Transverse colon (tissue), 4 donors: Measurements from ENCODE around the gene EME1.

Experiments
- POLR2AphosphoS5 ChIP-seq, 3 donors: sonication (generic); formaldehyde crosslinking; IDR thresholded peaks; one replicate each; pipeline ENCODE4 v1.6.1; 2016; ENCODE audit warnings: antibody characterized with exemption in 3 of 3
- TF ChIP-seq, protein P1 (sequence below), 5 experiments: fragments of 200-600 bp in 3 of 5; fragments of 450-650 bp in 2 of 5; sonication (generic) in 3 of 5; IDR thresholded peaks; 1 replicate in 2 of 5; 2 replicates in 3 of 5; pipeline ENCODE4 v1.5.1; 2016 to 2017; ENCODE audit warnings: antibody characterized with exemption in 5 of 5, inconsistent platforms in 3 of 5, mild to moderate bottlenecking in 2 of 5, moderate library complexity in 1 of 5

DNA sequence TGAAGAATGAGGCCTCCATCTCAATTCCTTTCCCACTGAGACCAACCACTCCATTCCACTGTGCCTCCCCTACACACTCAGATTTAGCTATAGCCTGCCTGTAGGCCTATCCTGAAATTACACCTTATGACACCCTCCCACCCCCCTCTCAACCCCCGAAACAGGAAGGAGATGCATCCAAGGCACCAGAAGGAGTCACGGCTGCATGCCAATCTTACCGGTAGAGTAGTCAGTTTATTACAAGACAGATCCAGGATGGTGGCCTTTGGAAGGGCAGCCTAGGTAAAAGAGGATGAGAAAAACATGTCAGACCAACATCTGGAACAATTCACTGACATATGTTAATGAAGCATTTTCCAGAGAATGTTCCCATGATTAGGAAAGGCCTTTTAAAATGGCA, 21.7 kb downstream of the EME1 start:
- no peak for TF ChIP-seq POLR2AphosphoS5 (IDR thresholded peaks at IDR 0.05)
- TF ChIP-seq, protein P1, sequence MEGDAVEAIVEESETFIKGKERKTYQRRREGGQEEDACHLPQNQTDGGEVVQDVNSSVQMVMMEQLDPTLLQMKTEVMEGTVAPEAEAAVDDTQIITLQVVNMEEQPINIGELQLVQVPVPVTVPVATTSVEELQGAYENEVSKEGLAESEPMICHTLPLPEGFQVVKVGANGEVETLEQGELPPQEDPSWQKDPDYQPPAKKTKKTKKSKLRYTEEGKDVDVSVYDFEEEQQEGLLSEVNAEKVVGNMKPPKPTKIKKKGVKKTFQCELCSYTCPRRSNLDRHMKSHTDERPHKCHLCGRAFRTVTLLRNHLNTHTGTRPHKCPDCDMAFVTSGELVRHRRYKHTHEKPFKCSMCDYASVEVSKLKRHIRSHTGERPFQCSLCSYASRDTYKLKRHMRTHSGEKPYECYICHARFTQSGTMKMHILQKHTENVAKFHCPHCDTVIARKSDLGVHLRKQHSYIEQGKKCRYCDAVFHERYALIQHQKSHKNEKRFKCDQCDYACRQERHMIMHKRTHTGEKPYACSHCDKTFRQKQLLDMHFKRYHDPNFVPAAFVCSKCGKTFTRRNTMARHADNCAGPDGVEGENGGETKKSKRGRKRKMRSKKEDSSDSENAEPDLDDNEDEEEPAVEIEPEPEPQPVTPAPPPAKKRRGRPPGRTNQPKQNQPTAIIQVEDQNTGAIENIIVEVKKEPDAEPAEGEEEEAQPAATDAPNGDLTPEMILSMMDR (IDR thresholded peaks at IDR 0.05), result no peak
